ENCODE data around the gene IL17REL.

The IL17REL gene

DNA sequence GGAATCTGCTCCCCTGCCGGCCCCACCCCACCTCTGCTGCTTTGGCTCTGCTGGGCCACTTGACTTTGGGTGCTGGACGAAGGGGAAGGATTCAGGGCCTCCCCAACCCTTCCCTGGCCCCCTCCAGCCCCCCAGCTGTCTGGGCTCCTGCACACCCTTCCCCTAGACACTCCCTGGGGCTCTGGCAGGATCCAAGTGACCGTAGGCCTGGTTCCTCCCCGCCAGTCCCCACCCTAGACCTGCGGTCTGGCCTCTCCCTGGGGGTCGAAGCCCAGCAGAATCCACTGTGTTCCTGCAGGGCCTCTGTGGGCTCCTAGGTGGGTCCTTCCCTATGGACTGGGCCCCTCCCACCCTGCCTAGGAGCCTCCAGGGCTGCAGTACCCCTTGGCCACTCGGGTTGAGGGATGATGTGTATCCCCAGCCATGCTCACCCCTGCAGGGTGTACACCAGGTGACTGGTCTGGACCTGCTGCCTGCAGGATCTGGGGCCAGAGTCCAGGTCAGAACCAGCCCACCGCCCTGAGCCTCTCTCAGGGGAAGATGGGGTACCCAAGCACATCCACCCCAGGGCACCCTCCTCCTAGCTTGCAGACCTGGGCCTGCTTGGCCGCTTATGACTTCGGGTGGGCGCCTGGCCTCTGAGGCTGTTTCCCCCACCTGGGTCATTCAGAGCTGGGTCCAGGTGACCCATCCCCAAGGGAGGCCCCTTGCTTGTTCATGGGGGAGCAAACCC is 46.4 kb downstream of the IL17REL start:
- DNase-seq, result no peak

DNA sequence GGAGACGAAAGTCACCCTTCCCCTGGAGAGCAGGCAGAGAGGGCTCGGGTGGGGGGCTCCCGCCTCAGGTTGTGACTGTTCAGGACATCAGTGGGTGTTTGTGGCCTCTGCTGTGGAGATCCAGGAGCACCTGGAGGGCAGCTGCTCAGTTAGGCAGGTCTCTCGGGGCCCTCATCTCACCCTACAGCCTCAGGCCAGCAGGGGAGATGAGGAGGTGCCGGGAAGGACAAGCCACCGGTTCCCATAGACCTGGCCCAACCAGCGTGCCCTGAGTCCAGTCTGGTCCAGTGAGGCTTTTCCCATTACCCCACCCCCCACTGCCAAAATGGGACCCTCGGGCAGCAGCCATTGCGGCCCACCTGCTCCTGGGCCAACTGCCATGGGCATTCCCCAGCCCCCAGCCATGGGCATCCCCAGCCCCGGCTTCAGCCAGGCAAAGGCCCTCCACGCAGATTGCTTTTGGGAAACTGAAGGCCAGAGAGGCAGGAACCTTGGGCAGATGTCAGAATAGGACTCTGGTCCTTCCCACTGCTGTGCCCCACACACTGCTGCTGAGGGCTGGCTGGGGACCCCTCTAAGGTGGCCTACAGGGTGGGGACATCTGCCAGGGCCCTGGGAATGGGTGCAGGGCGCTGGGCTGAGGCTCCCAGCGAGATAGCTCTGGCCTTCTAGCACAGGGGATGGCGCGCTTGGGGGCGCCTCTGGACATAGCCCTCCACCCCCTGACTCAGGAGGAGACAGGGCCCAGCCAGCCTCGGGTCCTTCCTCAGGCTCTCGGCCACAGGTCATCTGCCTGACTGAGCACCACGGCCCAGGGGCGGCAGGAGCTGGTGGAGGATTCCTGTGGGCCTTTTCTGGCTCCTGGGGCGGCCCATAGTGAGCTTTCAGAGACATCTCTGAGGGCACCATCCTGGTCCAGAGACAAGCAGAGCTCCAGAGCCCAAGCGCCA is 47.2 kb downstream of the IL17REL start:
- no peak for DNase-seq

DNA sequence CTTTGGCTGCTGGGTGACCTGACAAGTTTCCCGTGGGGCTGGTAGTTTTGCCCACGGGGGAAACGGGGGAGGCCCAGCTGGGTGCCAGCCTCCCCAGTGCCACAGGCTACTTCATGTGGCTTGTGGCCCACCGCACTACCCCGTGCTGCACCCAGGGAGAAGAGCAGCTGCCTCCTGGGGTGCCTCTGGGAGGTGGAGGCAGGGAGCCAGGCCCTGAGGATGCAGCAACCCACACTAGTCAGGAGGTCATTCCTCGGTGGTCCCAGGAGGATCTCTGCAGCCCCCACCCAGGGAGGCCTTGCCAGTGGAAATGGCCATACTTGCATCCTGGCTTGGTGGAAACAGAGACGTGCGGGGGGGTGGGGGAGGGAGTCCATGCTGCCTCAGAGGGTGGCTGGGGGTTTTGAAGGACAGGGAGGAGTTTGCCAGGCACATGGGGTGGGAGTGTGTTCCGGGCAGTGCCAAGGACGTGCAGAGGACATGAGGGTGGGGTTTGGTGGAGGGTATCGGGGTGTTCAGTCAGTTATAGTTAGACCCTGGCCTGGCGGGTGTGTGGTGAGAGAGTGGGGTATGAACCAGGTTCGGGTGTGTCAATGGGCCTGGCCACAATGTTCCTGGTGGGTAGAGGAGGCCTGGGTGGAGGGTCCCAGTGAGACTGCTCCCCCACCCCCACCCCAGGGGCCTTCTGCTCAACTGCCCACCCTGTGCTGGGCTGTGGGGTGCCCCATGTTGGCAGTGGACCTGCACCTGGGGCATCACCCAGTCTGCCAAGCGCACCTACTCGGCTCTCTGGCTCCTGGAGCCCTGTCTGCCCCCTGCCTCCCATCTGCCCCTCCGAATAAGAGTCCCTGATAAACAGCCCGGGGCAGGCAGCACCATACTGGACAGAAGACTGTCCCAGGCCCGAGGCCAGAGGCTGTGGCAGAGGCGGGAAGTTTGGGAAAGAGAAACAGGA is 48.2 kb downstream of the IL17REL start:
- no peak for DNase-seq

DNA sequence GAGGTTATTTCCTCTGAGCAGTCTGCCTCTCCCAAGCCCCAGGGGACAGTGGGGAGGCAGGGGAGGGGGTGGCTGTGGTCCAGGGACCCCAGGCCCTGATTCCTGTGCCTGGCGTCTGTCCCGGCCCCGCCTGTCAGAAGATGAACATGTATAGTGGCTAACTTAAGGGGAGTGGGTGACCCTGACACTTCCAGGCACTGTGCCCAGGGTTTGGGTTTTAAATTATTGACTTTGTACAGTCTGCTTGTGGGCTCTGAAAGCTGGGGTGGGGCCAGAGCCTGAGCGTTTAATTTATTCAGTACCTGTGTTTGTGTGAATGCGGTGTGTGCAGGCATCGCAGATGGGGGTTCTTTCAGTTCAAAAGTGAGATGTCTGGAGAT is 48.9 kb downstream of the IL17REL start:
- no peak for DNase-seq

DNA sequence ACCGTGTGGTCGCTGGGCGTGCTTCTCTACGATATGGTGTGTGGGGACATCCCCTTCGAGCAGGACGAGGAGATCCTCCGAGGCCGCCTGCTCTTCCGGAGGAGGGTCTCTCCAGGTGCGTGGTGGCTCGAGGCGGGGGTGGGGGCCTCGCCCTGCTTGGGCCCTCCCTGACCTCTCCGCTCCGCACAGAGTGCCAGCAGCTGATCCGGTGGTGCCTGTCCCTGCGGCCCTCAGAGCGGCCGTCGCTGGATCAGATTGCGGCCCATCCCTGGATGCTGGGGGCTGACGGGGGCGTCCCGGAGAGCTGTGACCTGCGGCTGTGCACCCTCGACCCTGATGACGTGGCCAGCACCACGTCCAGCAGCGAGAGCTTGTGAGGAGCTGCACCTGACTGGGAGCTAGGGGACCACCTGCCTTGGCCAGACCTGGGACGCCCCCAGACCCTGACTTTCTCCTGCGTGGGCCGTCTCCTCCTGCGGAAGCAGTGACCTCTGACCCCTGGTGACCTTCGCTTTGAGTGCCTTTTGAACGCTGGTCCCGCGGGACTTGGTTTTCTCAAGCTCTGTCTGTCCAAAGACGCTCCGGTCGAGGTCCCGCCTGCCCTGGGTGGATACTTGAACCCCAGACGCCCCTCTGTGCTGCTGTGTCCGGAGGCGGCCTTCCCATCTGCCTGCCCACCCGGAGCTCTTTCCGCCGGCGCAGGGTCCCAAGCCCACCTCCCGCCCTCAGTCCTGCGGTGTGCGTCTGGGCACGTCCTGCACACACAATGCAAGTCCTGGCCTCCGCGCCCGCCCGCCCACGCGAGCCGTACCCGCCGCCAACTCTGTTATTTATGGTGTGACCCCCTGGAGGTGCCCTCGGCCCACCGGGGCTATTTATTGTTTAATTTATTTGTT is 49.6 kb downstream of the IL17REL start:
- DNase-seq, result no peak

DNA sequence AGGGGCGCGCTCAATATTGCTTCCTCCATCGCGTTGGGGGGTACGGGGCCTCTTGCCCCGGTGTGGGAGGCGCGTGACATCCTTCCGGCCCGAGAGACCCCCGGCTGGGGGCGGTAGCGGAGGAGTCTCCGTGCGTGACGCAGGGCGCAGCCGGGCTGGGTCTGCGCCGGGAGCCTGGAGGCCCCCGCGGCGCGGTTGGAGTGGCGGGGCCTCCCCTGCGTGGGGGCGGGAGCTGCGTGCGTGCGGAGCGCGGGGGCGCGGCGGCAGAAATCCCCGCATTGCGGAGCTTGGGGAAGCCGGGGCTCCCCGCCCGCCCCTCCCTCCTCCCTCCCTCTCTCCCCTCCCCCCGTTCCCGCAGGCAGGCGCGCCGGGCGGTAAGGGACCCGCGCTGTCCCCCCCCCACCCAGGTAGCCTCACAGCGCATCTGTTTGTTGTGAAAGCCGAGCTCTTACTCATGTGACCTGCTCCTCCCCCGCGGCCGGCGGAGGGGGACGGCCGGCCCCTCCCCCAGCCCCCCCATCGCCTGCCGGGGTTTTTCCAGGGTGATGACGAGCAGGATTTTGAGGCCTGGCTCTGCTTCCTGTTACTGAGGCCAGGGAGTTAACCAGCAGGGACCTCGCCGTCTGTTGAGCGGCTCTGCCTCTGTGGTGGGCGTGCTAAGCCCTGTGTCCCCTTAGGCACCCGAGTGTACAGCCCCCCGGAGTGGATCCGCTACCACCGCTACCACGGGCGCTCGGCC is 50.4 kb downstream of the IL17REL start:
- peak; percentile 90 for DNase-seq

DNA sequence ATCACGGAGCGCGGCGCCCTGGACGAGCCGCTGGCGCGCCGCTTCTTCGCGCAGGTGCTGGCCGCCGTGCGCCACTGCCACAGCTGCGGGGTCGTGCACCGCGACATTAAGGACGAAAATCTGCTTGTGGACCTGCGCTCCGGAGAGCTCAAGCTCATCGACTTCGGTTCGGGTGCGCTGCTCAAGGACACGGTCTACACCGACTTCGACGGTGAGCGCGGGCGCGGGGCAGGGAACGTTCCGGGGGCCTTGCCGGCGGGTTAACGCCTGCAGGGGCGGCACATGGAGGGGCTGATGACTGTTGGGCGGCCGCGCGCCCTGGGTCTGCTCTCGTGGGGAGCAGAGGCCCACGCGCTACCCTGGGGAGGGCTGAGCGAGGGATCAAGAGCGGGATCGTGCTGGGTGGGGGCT is 51.0 kb downstream of the IL17REL start:
- DNase-seq, result no peak

DNA sequence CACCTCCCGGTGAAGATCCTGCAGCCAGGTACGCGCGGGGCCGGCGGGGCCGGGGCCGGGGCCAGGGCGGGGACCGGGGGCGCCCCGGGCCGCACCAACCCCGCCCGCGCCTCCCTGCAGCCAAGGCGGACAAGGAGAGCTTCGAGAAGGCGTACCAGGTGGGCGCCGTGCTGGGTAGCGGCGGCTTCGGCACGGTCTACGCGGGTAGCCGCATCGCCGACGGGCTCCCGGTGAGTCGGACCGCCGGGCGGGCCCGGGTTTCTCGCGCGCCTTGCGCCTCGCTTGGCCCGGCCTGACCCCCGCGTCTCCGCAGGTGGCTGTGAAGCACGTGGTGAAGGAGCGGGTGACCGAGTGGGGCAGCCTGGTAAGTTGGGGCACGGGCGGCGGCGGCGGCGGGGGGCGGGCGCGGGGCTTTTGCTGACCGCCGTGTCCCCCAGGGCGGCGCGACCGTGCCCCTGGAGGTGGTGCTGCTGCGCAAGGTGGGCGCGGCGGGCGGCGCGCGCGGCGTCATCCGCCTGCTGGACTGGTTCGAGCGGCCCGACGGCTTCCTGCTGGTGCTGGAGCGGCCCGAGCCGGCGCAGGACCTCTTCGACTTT is 51.5 kb downstream of the IL17REL start:
- DNase-seq, result peak; percentile 53

DNA sequence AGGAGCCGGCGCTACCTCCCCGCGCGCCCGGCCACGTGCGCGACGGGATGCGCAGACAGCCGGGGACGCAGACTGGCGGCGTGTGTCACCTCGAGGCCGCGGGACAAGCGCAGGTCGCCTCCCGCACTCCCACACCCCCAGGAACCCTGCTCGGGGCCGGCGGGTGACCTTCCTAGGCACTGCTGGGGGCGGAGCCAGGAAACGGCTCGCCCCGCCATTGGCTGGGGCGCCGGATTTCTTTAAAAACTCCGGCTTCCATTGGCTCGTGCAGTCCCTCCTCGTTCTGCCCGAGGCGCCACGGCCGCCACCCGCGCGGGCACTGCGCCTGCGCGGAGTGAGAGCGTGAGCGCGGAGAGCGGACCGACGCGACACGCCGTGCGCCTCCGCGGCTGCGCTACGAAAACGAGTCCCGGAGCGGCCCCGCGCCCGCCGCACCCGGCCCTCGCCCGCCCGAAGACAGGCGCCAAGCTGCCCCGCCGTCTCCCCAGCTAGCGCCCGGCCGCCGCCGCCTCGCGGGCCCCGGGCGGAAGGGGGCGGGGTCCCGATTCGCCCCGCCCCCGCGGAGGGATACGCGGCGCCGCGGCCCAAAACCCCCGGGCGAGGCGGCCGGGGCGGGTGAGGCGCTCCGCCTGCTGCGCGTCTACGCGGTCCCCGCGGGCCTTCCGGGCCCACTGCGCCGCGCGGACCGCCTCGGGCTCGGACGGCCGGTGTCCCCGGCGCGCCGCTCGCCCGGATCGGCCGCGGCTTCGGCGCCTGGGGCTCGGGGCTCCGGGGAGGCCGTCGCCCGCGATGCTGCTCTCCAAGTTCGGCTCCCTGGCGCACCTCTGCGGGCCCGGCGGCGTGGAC is 52.2 kb downstream of the IL17REL start, which contains the start of gene PIM3:
PIM3 (plus strand) TSS at position 614 of the 846 bp plus-strand sequence; CDS start at position 790, 176 bp downstream.
- DNase-seq, result peak; percentile 92

DNA sequence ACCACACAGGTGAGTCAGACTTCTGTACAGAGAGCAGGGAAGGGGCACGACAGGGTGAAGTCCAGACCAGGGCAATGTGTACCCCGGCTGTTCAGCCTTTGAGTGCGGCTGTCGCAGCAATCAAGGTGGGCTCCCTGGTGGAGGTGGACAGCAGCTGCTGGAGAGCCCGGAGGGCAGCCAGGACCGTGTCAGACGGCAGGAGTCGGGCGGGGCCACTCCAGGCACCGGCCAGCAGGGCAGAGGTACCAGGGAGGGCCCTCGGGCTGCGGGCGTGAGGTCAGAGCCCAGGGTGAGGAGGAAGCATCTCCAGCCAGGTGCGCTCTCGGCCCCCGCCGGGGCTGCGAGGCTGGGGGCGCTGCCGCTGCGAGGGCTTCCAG is 52.8 kb downstream of the IL17REL start:
- DNase-seq, result no peak

DNA sequence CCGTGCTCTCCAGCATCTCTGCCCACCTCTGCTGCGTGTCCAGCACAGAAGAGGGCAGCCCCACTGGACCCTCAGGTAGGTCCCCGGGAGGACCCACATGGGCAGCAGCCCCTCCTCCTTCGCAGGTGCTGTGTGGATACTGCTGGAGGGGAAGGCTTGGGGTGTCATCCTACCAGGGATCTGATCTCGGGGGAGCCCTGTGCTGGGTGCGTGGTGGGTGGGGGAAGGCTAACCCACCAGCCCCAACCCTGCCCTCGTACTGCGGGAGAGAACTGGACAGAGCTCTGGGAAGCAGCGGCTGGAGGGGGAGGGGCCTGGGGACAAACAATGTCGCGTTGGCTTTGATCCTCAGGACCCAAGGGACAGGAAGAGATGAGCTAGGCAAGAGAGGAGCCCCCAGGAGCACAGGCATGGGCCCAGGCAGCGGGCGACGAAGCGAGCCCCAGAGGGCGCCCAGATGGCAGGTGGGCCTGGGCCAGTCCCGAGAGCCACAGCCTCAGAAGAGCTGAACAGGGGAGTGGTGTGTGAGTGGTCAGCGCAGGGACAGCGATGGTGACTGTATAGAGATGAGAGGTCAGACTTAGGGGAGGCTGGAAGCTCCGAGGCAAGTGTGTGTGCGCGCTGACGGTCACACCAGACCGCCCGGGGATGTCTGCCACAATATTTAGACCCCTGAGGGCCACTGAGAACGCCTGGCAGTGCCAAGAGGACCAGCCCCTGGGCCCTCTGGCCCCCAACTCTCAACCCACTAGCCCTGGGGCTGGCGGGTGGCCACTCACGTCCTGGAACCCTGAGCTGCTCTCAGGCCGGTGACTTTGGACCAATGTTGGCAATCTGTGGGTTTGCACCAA is 53.4 kb downstream of the IL17REL start:
- no peak for DNase-seq

DNA sequence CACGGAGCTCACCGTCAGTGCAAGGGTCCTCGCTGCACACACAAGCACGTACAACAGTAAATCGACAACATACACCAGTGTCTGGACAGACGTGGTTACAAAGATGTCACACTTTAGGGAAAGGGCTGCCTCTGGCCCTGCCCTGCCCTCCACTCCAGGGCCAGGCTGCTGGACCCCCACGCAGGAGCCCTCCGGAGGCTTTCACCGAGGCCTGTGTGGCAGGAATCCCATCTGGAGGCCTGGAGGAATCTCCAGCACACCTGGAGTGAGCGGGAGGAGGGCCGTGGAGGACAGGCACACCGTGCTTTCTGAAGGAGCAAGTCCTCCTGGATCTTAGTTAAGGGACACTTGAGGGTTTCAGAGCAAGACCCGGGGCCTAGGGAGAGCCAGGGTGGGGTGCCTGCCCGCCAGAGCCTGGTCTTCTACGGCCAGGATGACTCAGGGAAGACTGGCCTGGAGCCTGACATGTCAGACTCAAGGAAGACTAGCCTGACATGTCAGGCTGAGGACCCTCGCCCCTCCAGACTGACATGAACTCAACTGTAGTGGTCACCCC is 54.1 kb downstream of the IL17REL start:
- no peak for DNase-seq

DNA sequence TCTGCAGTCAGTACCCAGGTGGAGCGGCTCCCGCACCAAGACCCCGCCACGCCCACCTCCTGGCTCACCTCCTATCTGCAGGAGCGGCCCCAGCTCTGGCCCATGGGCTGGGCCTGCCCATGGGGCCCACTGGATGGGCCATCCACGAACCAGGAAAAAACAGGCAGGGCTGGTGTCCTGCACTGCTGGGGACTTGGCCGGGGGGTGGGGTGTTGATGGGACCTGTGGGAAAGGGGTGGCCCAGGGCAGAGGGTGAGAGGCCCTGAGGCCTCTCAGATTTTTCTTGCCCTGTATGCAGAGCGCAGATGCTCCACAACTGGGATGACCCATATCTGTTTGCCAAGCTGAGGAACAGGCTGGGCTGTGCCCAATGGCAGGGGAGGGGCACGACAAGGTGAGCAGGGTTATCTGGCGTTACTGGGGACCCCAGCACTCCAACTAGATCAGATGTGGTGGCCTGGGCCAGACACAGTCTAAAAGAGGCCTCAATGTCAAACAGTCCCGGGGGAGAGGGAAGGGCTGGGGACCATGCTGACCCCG is 54.7 kb downstream of the IL17REL start:
- DNase-seq, result no peak

DNA sequence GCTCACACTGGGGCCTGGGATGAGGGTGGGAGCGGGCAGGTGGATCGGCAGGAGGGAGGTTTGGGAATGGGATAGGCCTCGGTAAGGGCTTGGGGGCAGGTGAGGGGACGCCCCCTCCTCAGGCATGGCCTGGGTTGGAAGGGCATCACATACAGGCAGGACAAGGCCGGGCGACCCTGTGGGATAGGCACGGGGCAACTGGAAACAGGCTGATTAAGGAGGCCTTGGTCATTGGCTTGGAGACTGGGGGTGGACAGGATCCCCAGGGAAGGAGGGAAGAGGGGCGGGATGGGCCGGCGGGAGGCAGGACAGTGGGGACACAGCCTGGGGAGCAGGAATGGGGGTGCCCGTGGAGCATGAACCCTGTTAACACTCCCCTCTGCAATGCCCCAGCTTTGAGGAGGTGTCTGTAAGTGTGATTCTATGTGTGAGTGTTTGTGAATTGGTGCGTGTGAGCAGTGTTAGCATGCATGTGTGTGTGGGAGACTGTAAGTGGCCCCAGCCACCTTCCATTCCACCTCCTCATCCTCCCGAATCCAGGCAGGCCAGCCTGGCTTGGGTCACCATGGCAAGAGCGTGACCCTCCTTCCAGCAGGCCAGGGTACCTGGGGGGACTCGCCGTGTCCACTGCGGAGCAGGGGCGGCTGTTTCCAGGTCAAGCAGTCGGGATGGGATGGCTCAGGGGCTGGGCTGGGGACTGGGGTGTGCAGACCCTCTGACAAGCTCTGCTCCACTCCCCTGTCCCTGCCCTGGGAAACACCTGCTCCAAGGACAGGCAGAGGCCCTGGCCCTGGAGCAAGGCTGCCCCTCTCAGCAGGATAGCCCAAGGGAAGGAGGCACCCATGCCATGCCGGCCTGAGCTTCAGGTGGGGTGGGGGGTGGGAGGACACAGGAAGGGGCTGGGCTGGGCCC is 55.4 kb downstream of the IL17REL start:
- no peak for DNase-seq

DNA sequence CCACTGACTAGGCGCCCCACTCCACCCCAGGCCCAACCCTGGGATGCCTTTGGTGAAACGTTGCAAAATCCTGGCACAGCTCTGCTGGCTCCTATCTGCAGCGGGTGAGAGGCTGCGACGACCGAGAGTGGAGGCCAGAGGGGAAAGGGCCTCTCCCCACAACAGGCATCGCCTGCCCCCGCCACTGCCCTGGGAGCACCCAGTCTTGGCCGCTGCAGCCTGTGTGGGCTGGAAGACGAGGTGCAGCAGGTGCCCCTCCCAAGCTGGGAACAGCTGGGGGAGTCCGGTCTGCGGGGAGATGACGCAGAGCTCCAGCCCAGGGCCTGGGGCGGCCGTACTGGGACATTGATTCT is 56.2 kb downstream of the IL17REL start:
- DNase-seq, result no peak

DNA sequence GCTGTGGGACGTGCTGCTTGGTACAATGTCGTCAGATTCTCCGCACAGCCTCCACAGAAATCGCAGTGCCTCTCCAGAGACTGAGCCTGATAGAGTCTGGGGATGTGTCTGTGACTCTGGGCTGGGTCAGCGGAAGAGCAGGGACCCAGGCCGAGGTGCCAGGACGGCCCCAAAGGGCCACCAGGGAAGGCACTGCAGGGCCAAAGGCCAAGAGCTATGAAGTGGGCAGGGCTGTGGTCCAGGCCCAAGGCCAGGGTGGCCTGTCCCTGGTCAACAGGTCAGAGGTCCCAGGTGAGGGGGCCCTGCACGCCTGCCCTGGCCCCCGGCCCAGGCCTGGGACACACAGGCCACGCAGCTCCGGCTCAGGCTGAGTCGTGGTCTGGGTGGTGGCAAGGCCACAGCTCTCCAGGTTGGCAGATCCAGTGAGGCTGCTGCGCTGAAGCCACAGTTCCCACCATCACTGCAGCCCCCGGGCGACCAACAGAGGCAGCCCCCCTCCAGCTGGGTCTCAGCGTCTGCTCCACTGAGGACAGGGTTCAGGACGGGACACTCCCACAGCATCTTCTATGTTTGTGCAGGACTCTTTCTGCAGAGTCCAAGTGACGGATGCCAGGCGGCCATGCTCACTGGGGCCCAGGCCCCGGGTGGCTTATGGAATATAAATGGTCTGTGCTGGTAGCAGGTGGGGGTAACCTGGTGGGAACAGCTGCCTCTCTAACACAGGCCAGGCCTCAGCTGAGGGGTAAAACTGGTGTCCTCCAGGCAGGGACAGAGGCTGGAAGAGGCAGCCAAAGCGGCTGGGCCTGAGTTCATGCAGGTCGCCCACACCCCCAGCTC is 56.8 kb downstream of the IL17REL start:
- DNase-seq, result no peak
